C4-2B (cell line): Measurements from ENCODE around the gene CTSE.
"Not testable (repeated sequence)": the region's sequence is repeated elsewhere in the genome, so short reads cannot be mapped to it uniquely, and the experiment has no call there.

Experiments used
- H3K27ac ChIP-seq: fragments of 450-650 bp; 2 replicates; pipeline ENCODE4 v1.5.1; 2017
- CTCF ChIP-seq: fragments of 450-650 bp; conservative IDR thresholded peaks from 2 replicates; pipeline ENCODE4 v1.5.1; 2017; ENCODE audit warnings: mild to moderate bottlenecking
- ZFX ChIP-seq: fragments of 450-650 bp; IDR thresholded peaks from 2 replicates; pipeline ENCODE4 v1.6.1; 2017

CTSE gene

GRCh38 chr1:206023695-206024094 lies at the start of gene CTSE:
CTSE (minus strand) TSS chr1:206023895; CDS start chr1:206023791, 104 bp downstream.
- no peak within 1 kb of the TSS for H3K27ac ChIP-seq
- TF ChIP-seq ZFX, result no peak
- no peak for TF ChIP-seq CTCF

- no peak overlapping the region for H3K27ac ChIP-seq
- TF ChIP-seq ZFX, result no peak
- no peak for TF ChIP-seq CTCF
These were observed 47.1 kb upstream of the CTSE start for GRCh38 chr1:206070627-206071304.

DNA sequence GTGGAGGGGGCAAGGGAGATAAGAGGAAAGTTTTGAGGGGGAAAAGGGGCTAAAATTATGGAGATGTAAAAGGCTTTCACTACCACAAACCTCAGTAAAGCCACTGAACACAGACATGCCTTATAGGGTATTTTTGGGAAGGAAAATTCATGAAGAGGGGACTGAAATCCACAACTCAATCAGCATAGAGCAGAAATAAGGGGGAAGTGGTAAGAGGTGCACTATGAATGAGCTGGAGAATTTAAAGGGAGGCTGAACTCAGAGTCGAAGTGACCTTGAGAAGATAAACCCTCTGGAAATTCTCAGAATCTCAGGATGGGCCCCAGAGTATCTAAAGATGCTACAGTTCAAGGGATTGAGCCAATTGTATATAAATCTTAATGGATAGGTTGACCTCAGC lies 44.6 kb upstream of the CTSE start:
- H3K27ac ChIP-seq, result no peak overlapping the region
- TF ChIP-seq ZFX (no peak), CTCF (no peak)

DNA sequence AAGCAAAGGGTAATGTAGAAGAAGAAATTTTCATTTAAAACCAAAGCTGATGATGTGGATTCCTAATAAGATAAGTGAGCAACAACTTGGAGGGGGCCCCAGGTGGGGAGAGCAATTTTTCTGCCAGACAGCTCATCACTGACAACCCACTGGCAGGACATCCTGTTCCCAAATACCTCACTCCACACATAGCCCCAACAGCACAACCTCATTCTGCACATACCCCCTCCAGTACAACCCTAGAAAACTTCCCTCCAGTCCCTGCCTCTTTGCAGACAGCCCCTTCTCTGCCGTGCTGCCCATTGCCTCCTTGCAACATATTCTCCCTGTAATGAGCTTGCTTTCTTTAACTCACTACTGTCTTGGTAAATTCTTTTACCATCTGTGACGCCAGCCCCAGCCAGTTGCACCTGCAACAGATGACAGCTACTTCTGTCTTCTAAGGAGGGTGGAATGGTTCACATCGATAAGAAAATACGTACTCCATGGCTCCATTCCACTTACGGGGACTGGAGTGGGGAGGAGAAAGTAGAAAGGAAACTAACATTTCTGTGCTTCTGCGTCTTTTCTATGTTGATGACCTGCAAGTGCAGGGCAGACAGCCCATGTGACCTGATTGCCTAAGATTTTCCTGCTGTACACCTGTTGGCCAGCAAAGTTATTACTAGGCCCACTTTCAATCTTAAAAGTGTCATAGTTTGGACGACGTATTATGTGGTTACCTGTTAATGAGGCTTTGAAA lies 44.0 kb upstream of the CTSE start:
- H3K27ac ChIP-seq, result no peak overlapping the region
- no peak for TF ChIP-seq CTCF
- TF ChIP-seq ZFX, result no peak

DNA sequence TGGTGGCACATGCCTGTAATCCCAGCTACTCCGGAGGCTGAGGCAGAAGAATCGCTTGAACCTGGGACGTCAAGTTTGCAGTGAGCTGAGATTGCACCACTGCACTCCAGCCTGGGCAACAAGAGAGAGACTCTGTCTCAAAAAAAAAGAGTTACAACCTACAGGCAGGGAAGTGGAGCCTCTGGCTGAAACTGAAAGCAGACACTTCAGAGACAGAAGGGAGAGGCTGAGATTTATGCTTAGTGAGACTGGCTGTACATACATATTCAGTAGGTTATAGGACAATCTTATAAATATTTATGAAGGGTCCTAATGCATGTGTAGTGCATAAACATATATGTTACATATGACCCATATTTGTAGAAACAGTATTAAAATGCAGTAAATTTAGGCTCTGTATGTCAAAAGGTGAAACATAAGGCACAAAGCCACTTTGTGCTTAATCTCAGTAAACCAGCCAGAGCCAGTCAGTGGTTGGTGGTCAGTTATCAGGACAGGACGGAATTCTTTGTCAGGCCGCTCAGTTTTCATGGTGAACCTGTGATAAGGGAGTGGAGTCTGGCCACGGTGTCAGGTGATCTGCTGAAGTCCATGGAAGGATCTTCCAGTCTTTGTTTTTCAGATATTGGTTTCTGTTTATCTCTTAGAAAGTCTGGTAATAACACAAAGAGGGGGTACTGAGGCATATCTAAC lies 42.9 kb upstream of the CTSE start:
- no peak for TF ChIP-seq ZFX
- TF ChIP-seq CTCF, result no peak
- H3K27ac ChIP-seq, result no peak overlapping the region

- no peak overlapping the region for H3K27ac ChIP-seq
- TF ChIP-seq CTCF (no peak), ZFX (no peak)
These were observed 42.0 kb upstream of the CTSE start for GRCh38 chr1:206065547-206066145.

GRCh38 chr1:206064501-206064900 lies 40.8 kb upstream of the CTSE start:
- not testable (repeated sequence) for H3K27ac ChIP-seq

- H3K27ac ChIP-seq, result not testable (repeated sequence)
These were observed 40.3 kb upstream of the CTSE start for GRCh38 chr1:206064001-206064400.
